OCI-LY7 (cell line): ENCODE results near the gene NLGN1.

Source experiments
- EZH2phosphoT487 ChIP-seq: fragments of 200-600 bp; sonication (generic); IDR thresholded peaks from 2 replicates; pipeline ENCODE4 v1.6.1; 2018; ENCODE audit warnings: low read depth, borderline replicate concordance, mild to moderate bottlenecking, mixed run types, antibody characterized with exemption, low read length, moderate library complexity, mixed read lengths
- TF ChIP-seq, protein P1 (sequence below): fragments of 200-600 bp; sonication (generic); conservative IDR thresholded peaks from 2 replicates; pipeline ENCODE4 v1.5.1; 2014; ENCODE audit warnings: mild to moderate bottlenecking, antibody characterized with exemption, low read length, moderate library complexity, mixed read lengths

DNA sequence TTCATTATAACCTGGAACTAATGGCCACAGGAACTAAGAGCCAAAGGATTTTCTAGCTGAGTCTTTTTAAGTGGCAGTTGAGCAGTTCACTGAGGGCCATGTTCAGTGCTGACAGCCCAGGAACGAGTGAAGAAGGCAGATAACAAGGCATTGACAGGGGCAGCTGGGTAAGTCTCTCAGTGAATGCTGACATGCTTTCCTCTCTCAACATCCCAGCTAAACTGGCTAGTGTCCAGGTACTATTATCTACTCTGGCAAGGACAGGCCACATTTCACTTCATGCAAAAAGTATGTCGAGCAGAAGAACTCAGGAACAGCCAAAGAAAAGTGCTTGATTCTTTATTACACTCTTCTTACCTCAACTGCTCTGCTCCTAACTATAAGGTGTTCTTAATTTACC, 515.9 kb downstream of the NLGN1 start:
- TF ChIP-seq, protein P1, sequence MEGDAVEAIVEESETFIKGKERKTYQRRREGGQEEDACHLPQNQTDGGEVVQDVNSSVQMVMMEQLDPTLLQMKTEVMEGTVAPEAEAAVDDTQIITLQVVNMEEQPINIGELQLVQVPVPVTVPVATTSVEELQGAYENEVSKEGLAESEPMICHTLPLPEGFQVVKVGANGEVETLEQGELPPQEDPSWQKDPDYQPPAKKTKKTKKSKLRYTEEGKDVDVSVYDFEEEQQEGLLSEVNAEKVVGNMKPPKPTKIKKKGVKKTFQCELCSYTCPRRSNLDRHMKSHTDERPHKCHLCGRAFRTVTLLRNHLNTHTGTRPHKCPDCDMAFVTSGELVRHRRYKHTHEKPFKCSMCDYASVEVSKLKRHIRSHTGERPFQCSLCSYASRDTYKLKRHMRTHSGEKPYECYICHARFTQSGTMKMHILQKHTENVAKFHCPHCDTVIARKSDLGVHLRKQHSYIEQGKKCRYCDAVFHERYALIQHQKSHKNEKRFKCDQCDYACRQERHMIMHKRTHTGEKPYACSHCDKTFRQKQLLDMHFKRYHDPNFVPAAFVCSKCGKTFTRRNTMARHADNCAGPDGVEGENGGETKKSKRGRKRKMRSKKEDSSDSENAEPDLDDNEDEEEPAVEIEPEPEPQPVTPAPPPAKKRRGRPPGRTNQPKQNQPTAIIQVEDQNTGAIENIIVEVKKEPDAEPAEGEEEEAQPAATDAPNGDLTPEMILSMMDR: no peak
- no peak for TF ChIP-seq EZH2phosphoT487
